K562 (cell line): ENCODE measurements around the gene HDHD3. TPM values are rescaled to one million over a fixed set of nuclear protein-coding genes. Genes with fewer than 3 reads are reported as not detected.

ENCODE experiments used
- JUNB ChIP-seq: fragments of 450-650 bp; formaldehyde crosslinking; conservative IDR thresholded peaks from 2 replicates; pipeline ENCODE4 v1.4.0; 2020; ENCODE audit warnings: mild to moderate bottlenecking
- TCF3 ChIP-seq: sonication (generic); formaldehyde crosslinking; IDR thresholded peaks from 2 replicates; pipeline ENCODE4 v1.4.0; 2020; ENCODE audit warnings: mild to moderate bottlenecking, missing genetic modification reagents
- VEZF1 ChIP-seq: fragments of 200-800 bp; sonication (Bioruptor generic); IDR thresholded peaks from 2 replicates; pipeline ENCODE4 v1.6.1; 2017; ENCODE audit warnings: missing genetic modification characterization, missing compliant biosample characterization
- polyA plus RNA-seq, 8 experiments: library from polyadenylated mRNA; depleted of rRNA in 4 of 8; stranded (reverse) in 5 of 8; unstranded in 3 of 8; fragments of >200 nt; fragmentation: Nextera tagmentation in 2 of 8; fragmentation: Illumina TruSeq in 1 of 8; extraction: Ambion mirVana in 2 of 8; extraction: Trizol in 1 of 8; gene quantifications; 2 replicates each; pipeline versions ENCODE4 v1.2.1 to v1.2.3, GENCODE V29; 2011 to 2014; ENCODE audit warnings: inconsistent platforms in 1 of 8, missing spikeins in 1 of 8
- total RNA-seq, 7 experiments: library from RNA; depleted of rRNA in 6 of 7; stranded (reverse); fragments of >200 nt in 6 of 7; fragmentation: Illumina TruSeq in 2 of 7; extraction: Trizol in 2 of 7; gene quantifications; 2 replicates each; pipeline versions ENCODE4 v1.2.1 to v1.2.3, GENCODE V29; 2011 to 2021; ENCODE audit warnings: low replicate concordance in 1 of 7
- TF ChIP-seq, protein P1 (sequence below), 2 experiments: fragments of 200-800 bp in 1 of 2; sonication (Bioruptor generic) in 1 of 2; sonication (generic) in 1 of 2; formaldehyde crosslinking in 1 of 2; IDR thresholded peaks in 1 of 2; conservative IDR thresholded peaks in 1 of 2; 2 replicates each; pipeline versions ENCODE4 v1.5.0 to v1.6.1; 2016 to 2020; ENCODE audit warnings: missing compliant biosample characterization in 1 of 2, missing genetic modification characterization in 1 of 2, missing genetic modification reagents in 1 of 2
- TF ChIP-seq, protein P2 (sequence below): fragments of 450-650 bp; IDR thresholded peaks from 2 replicates; pipeline ENCODE4 v1.6.1; 2018; ENCODE audit not compliant: partially characterized antibody

Gene HDHD3
- total and polyA plus RNA-seq, 9 of the 15 experiments (the other 6 are each of a cell fraction or from before 2014, with no cell fraction given): 1.1 to 19.1 (median 10.9) TPM

DNA sequence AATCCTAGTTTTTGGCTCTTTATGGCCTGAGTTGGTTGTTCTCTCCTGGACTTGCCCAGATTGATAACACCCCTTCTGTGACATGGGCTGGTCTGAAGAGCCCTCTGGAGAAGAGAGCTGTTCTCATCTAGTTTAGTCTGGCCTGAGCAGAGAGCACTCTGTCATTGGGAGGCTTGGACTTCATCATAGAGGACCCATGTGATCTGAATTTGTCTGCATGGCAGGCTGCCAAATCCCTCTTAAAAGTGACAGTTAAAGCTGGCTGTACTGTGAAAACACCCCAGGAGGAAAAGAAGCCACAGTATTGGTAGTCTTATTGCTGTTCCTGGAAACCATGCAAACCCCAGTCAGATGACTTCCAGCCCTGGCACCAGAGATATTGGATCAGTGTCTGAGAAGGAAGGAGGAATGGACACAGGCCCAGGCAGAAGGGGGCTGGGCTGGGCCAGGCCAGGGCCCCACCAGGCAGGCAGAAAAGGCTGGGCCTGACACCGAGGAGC lies 33.0 kb downstream of the HDHD3 start (continued):
- TF ChIP-seq, protein P1, sequence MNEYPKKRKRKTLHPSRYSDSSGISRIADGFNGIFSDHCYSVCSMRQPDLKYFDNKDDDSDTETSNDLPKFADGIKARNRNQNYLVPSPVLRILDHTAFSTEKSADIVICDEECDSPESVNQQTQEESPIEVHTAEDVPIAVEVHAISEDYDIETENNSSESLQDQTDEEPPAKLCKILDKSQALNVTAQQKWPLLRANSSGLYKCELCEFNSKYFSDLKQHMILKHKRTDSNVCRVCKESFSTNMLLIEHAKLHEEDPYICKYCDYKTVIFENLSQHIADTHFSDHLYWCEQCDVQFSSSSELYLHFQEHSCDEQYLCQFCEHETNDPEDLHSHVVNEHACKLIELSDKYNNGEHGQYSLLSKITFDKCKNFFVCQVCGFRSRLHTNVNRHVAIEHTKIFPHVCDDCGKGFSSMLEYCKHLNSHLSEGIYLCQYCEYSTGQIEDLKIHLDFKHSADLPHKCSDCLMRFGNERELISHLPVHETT (CRISPR knock-in tag; conservative IDR thresholded peaks at IDR 0.05 in 1 of 2, IDR thresholded peaks at IDR 0.05 in 1 of 2): peak in 1 of 2 experiments; percentile 40; a peak in 1 of 4 replicates
- TF ChIP-seq VEZF1 (CRISPR knock-in tag) (peak; percentile 32; the same call in 1 of the 2 replicates), TCF3 (0 out of 2 replicates have a peak, but pooled peaks have one; percentile 5), JUNB (no peak)
- TF ChIP-seq, protein P2, sequence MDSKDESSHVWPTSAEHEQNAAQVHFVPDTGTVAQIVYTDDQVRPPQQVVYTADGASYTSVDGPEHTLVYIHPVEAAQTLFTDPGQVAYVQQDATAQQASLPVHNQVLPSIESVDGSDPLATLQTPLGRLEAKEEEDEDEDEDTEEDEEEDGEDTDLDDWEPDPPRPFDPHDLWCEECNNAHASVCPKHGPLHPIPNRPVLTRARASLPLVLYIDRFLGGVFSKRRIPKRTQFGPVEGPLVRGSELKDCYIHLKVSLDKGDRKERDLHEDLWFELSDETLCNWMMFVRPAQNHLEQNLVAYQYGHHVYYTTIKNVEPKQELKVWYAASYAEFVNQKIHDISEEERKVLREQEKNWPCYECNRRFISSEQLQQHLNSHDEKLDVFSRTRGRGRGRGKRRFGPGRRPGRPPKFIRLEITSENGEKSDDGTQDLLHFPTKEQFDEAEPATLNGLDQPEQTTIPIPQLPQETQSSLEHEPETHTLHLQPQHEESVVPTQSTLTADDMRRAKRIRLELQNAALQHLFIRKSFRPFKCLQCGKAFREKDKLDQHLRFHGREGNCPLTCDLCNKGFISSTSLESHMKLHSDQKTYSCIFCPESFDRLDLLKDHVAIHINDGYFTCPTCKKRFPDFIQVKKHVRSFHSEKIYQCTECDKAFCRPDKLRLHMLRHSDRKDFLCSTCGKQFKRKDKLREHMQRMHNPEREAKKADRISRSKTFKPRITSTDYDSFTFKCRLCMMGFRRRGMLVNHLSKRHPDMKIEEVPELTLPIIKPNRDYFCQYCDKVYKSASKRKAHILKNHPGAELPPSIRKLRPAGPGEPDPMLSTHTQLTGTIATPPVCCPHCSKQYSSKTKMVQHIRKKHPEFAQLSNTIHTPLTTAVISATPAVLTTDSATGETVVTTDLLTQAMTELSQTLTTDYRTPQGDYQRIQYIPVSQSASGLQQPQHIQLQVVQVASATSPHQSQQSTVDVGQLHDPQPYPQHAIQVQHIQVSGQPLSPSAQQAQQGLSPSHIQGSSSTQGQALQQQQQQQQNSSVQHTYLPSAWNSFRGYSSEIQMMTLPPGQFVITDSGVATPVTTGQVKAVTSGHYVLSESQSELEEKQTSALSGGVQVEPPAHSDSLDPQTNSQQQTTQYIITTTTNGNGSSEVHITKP: peak; percentile 97
